Transverse colon (tissue), 3 donors: ENCODE measurements around the gene GPC6.

Experiments used
- CTCF ChIP-seq, 5 experiments: fragments of 200-600 bp in 3 of 5; fragments of 450-650 bp in 2 of 5; sonication (generic) in 3 of 5; IDR thresholded peaks; 1 replicate in 2 of 5; 2 replicates in 3 of 5; pipeline ENCODE4 v1.5.1; 2016 to 2017; ENCODE audit warnings: antibody characterized with exemption in 5 of 5, inconsistent platforms in 3 of 5, mild to moderate bottlenecking in 2 of 5, moderate library complexity in 1 of 5
- POLR2A ChIP-seq: fragments of 450-650 bp; IDR thresholded peaks from one replicate; pipeline ENCODE4 v1.6.1; 2016; ENCODE audit warnings: antibody characterized with exemption, mild to moderate bottlenecking, moderate library complexity

- TF ChIP-seq CTCF (IDR thresholded peaks at IDR 0.05) (no peak), POLR2A (no peak)
These were observed 254.0 kb downstream of the GPC6 start for GRCh38 chr13:93480553-93481106.
